ENCODE data around the gene ACR.

- TF ChIP-seq, protein P1, sequence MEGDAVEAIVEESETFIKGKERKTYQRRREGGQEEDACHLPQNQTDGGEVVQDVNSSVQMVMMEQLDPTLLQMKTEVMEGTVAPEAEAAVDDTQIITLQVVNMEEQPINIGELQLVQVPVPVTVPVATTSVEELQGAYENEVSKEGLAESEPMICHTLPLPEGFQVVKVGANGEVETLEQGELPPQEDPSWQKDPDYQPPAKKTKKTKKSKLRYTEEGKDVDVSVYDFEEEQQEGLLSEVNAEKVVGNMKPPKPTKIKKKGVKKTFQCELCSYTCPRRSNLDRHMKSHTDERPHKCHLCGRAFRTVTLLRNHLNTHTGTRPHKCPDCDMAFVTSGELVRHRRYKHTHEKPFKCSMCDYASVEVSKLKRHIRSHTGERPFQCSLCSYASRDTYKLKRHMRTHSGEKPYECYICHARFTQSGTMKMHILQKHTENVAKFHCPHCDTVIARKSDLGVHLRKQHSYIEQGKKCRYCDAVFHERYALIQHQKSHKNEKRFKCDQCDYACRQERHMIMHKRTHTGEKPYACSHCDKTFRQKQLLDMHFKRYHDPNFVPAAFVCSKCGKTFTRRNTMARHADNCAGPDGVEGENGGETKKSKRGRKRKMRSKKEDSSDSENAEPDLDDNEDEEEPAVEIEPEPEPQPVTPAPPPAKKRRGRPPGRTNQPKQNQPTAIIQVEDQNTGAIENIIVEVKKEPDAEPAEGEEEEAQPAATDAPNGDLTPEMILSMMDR (IDR thresholded peaks at IDR 0.05), result no peak
- no peak for TF ChIP-seq POLR2A (IDR thresholded peaks at IDR 0.05)
These were observed 34.1 kb upstream of the ACR start for GRCh38 chr22:50703726-50704509.

Measured in right lobe of liver (tissue), 4 donors.